GM21786 (cell line): ENCODE results near the gene BPHL.
"Not testable (repeated sequence)": the region's sequence is repeated elsewhere in the genome, so short reads cannot be mapped to it uniquely, and the experiment has no call there.

Experiments
- ATAC-seq: cut with Tn5 transposase; IDR thresholded peaks from one replicate; pipeline ENCODE4 v1.9.1; 2021; ENCODE audit not compliant: unreplicated experiment

The BPHL gene

GRCh38 chr6:3118353-3119039, at the start of gene BPHL:
TSS of gene BPHL (plus strand) at chr6:3118711. CDS start at chr6:3118741, 30 bp downstream.
- ATAC-seq: peak; percentile 81

GRCh38 chr6:3071568-3071967, 46.9 kb upstream of the BPHL start:
- ATAC-seq: no peak

- no peak for ATAC-seq
These were observed 45.7 kb upstream of the BPHL start for GRCh38 chr6:3072798-3073197.

GRCh38 chr6:3073382-3073781, 45.1 kb upstream of the BPHL start:
- ATAC-seq: no peak

- no peak for ATAC-seq
These were observed 42.8 kb upstream of the BPHL start for GRCh38 chr6:3075772-3076113.

GRCh38 chr6:3076320-3076719, 42.2 kb upstream of the BPHL start:
- ATAC-seq: no peak

GRCh38 chr6:3077430-3077829, 41.1 kb upstream of the BPHL start:
- ATAC-seq: no peak

- not testable (repeated sequence) for ATAC-seq
These were observed 39.6 kb upstream of the BPHL start for GRCh38 chr6:3078952-3079351.

GRCh38 chr6:3079682-3080081, 38.8 kb upstream of the BPHL start:
- no peak for ATAC-seq

GRCh38 chr6:3081960-3082359, 36.6 kb upstream of the BPHL start:
- no peak for ATAC-seq

GRCh38 chr6:3085074-3085473, 33.4 kb upstream of the BPHL start:
- ATAC-seq: no peak

- ATAC-seq: no peak
These were observed 32.1 kb upstream of the BPHL start for GRCh38 chr6:3086282-3086946.

- no peak for ATAC-seq
These were observed 30.1 kb upstream of the BPHL start for GRCh38 chr6:3088446-3088845.

GRCh38 chr6:3088968-3089367, 29.5 kb upstream of the BPHL start:
- no peak for ATAC-seq

- ATAC-seq: no peak
These were observed 28.5 kb upstream of the BPHL start for GRCh38 chr6:3090013-3090412.

- no peak for ATAC-seq
These were observed 23.7 kb upstream of the BPHL start for GRCh38 chr6:3094815-3095214.

GRCh38 chr6:3102875-3103274, 15.6 kb upstream of the BPHL start:
- ATAC-seq: no peak

GRCh38 chr6:3108746-3109414, 9.6 kb upstream of the BPHL start:
- ATAC-seq: no peak

- ATAC-seq: no peak
These were observed 8.8 kb upstream of the BPHL start for GRCh38 chr6:3109761-3110160.

- no peak for ATAC-seq
These were observed 4.1 kb upstream of the BPHL start for GRCh38 chr6:3114377-3114776.

- no peak for ATAC-seq
These were observed 579 bp upstream of the BPHL start for GRCh38 chr6:3117912-3118352.

GRCh38 chr6:3119040-3119723, 671 bp downstream of the BPHL start:
- ATAC-seq: peak; percentile 24
